ENCODE results near the gene TREH.

The TREH gene

GRCh38 chr11:118640332-118641154 lies 38.9 kb downstream of the TREH start:
- no peak for TF ChIP-seq CTCF (IDR thresholded peaks at IDR 0.05; ENCODE audit: extremely low read depth, missing control alignments)
- DNase-seq (ENCODE audit: low spot score): no peak

- DNase-seq (ENCODE audit: low spot score): no peak
- TF ChIP-seq CTCF (IDR thresholded peaks at IDR 0.05; ENCODE audit: extremely low read depth, missing control alignments): no peak
These were observed 39.6 kb downstream of the TREH start for GRCh38 chr11:118639899-118640298.

DNA sequence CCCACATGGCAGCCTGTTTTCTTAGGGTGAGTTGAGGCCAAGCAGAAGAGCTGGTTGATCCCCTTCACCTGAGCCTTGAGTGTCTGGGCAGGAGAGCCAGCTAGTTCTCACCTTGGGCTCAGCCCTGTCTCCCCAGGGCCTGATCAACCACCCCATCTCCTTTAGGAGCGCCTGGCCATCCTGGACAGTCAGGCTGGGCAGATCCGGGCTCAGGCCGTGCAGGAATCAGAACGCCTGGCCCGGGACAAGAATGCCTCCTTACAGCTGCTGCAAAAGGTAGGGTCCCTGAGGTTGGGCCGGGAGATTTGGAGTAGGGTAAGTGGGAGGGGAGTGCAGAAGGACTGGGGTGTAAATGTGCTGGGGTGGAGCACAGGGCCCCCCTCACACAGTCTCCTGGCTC lies 40.7 kb downstream of the TREH start:
- no peak for TF ChIP-seq CTCF (IDR thresholded peaks at IDR 0.05; ENCODE audit: extremely low read depth, missing control alignments)
- DNase-seq (ENCODE audit: low spot score): no peak

DNA sequence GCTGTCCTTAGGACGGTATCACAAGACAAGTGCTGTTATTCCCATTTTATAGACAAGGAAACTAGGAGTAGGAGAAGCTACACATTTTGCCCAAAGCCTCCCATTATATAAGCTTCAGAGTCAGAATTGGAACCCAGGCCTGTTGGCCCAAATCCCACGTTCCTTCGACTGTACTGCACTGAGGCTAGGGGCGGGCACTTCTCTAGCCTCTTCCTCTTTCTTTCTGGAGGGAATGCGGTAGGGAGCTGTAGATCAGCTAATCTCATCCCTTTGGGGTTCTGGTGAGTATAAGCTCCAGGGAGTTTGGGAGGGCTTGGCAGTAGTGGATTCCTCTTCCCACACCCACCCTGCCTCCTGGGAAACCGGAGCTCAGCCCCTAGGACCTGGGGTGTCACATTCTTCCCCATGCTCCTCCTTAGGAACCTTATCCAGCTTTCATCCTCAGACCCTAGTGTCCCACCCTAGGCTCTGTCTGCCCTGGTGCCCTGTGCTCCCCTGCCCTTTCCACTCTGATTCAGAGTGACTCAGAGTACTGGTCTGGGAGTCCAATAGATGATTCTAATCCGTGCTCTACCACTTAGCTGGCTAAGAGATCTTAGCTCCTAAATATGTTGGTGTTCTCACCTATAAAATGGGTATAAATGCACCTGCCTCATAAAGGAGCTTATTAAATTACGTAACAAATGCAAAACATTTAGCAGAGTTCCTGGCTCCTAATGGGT lies 42.7 kb downstream of the TREH start:
- no peak for TF ChIP-seq CTCF (IDR thresholded peaks at IDR 0.05; ENCODE audit: extremely low read depth, missing control alignments)
- no peak for DNase-seq (ENCODE audit: low spot score)

- TF ChIP-seq CTCF (IDR thresholded peaks at IDR 0.05; ENCODE audit: extremely low read depth, missing control alignments): no peak
- DNase-seq (ENCODE audit: low spot score): no peak
These were observed 43.8 kb downstream of the TREH start for GRCh38 chr11:118635642-118636041.

- no peak for TF ChIP-seq CTCF (IDR thresholded peaks at IDR 0.05; ENCODE audit: extremely low read depth, missing control alignments)
- no peak for DNase-seq (ENCODE audit: low spot score)
These were observed 44.2 kb downstream of the TREH start for GRCh38 chr11:118635237-118635591.

- no peak for DNase-seq (ENCODE audit: low spot score)
These were observed 44.8 kb downstream of the TREH start for GRCh38 chr11:118634431-118635236.

More at GRCh38 chr11:118634431-118635236, 44.8 kb downstream of the TREH start:
- TF ChIP-seq CTCF (IDR thresholded peaks at IDR 0.05; ENCODE audit: extremely low read depth, missing control alignments): no peak
